Muscle of leg (tissue), 11 donors: ENCODE measurements around the gene MTUS2. TPM values are rescaled to one million over a fixed set of nuclear protein-coding genes. Genes with fewer than 3 reads are reported as not detected.

Source experiments
- DNase-seq: peaks from one replicate; pipeline ENCODE4 v3.0.0; 2013
- H3K27ac ChIP-seq: one replicate; pipeline ENCODE4 v1.5.1; 2013; ENCODE audit warnings: mild to moderate bottlenecking, low read length, control low read depth
- H3K27me3 ChIP-seq: one replicate; pipeline ENCODE4 v1.6.1; 2013; ENCODE audit warnings: low read length; ENCODE audit not compliant: control insufficient read depth, insufficient read depth
- H3K36me3 ChIP-seq: one replicate; pipeline ENCODE4 v1.6.1; 2013; ENCODE audit warnings: low read length; ENCODE audit not compliant: control insufficient read depth, insufficient read depth
- H3K4me1 ChIP-seq: one replicate; pipeline ENCODE4 v1.6.1; 2013; ENCODE audit warnings: low read length; ENCODE audit not compliant: control insufficient read depth, insufficient read depth
- H3K4me3 ChIP-seq: one replicate; pipeline ENCODE4 v1.5.1; 2013; ENCODE audit warnings: low read length, control low read depth
- H3K9me3 ChIP-seq: replicated peaks from 2 replicates; pipeline ENCODE4 v1.6.1; 2013; ENCODE audit warnings: low read depth, low read length; ENCODE audit not compliant: control insufficient read depth
- WGBS: methylation state at CpG from one replicate; pipeline ENCODE4 v1.1.5; 2013; ENCODE audit warnings: missing lambda C conversion rate; ENCODE audit not compliant: insufficient coverage; 5-methylcytosine and 5-hydroxymethylcytosine counted together
- polyA plus RNA-seq, 8 donors: library from polyadenylated mRNA; unstranded; fragments of 120-200 nt; gene quantifications; one replicate each; pipeline versions ENCODE4 v1.2.1 to v1.2.3, GENCODE V29; 2013; ENCODE audit warnings: inconsistent platforms in 1 of 8, low replicate concordance in 1 of 8; ENCODE audit not compliant: insufficient read length in 8 of 8, insufficient read depth in 1 of 8
- total RNA-seq: library from RNA; stranded (reverse); fragments of 120-200 nt; gene quantifications from one replicate; pipeline ENCODE4 v1.2.4, GENCODE V29; 2013

The MTUS2 gene
- total and polyA plus RNA-seq, 9 donors: 11.3 to 29.5 (median 21.7) TPM

GRCh38 chr13:29359181-29359580, 539.0 kb downstream of the MTUS2 start:
- H3K4me3 ChIP-seq: no peak overlapping the region
- 87% methylated on average over 18 of the region's 19 CpGs for WGBS
- peaks cover 2% of the 10 kb centered on the region for H3K27me3 ChIP-seq
- no peaks in the 10 kb centered on the region for H3K9me3 ChIP-seq
- no peaks in the 10 kb centered on the region for H3K36me3 ChIP-seq
- no peak for DNase-seq
- no peak overlapping the region for H3K27ac ChIP-seq
- H3K4me1 ChIP-seq: no peaks in the 10 kb centered on the region

- H3K4me3 ChIP-seq: no peak overlapping the region
- DNase-seq: no peak
- no peaks in the 10 kb centered on the region for H3K36me3 ChIP-seq
- WGBS: 90% methylated on average over 2 of the region's 3 CpGs
- H3K27me3 ChIP-seq: peaks cover 2% of the 10 kb centered on the region
- H3K4me1 ChIP-seq: no peaks in the 10 kb centered on the region
- H3K9me3 ChIP-seq: no peaks in the 10 kb centered on the region
- H3K27ac ChIP-seq: no peak overlapping the region
These were observed 541.6 kb downstream of the MTUS2 start for GRCh38 chr13:29361716-29362115.

- Histone ChIP-seq H3K9me3 (no peaks in the 10 kb centered on the region), H3K36me3 (no peaks in the 10 kb centered on the region), H3K27ac (no peak overlapping the region), H3K4me3 (no peak overlapping the region), H3K4me1 (no peaks in the 10 kb centered on the region), H3K27me3 (peaks cover 2% of the 10 kb centered on the region)
- peak; percentile 57 for DNase-seq
- 0% methylated on average over 2 of the region's 6 CpGs for WGBS
These were observed 542.9 kb downstream of the MTUS2 start for GRCh38 chr13:29362849-29363604.

DNA sequence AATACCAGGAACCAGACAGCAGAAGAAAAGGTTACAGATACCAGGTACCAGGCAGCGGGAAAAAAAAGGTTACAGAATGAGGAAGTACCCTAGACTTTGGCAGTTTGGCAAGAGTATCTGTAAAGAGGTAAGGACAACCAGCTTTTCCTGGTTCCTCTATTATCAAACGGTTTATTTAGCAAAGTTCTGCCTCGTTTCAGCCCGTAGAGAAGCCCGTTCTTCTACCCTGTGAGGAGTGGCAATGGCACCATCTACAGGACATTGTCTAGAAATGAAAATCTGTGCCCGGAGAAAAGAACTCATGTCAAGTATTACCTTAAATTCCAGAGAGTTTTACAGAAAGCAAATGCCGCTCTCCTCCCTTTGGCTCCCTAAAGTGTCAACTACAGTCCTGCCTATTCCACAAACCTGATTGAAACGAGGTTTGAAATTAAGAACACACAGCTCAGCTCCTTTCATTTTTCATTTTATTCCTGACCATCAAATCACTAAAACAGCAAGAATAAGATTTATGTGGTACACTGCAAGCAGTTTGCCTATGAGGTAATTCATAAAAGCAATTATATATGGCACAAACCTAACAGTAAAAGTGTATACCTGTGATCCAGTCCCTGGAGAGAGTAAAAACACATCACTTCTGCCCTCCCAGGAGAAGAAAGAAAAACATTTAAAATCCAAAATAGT, 549.1 kb downstream of the MTUS2 start:
- 0% methylated on average over 4 of the region's 8 CpGs for WGBS

DNA sequence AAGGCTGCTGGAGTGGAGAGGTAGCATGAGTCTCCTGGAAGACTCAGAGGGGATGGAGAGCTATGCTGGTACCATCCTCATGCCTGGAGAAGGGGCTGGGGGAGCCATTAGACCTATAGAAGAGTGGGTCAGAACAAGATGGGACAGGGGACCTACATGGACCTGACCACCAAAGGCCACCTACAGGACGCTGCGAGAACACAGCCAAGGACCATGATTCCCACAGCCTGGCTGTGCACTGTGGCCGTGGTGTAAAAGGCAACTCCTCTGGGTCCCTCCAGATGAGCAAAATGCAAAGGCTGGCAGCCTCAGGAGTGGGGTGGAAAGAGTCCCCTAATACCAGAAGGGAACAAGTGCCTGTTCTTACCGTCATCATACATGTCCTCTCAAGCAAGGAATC, 559.1 kb downstream of the MTUS2 start:
- no peaks in the 10 kb centered on the region for H3K27me3 ChIP-seq
- no peaks in the 10 kb centered on the region for H3K4me1 ChIP-seq
- H3K27ac ChIP-seq: no peak overlapping the region
- H3K9me3 ChIP-seq: no peaks in the 10 kb centered on the region
- no peaks in the 10 kb centered on the region for H3K36me3 ChIP-seq
- H3K4me3 ChIP-seq: no peak overlapping the region
- 86% methylated on average over 2 of the region's 4 CpGs for WGBS
- no peak for DNase-seq

More for the DNA sequence above, 549.1 kb downstream of the MTUS2 start:
- no peak overlapping the region for H3K27ac ChIP-seq
- H3K4me3 ChIP-seq: no peak overlapping the region
- H3K4me1 ChIP-seq: no peaks in the 10 kb centered on the region
- H3K9me3 ChIP-seq: no peaks in the 10 kb centered on the region
- peaks cover 8% of the 10 kb centered on the region for H3K27me3 ChIP-seq
- H3K36me3 ChIP-seq: no peaks in the 10 kb centered on the region
- DNase-seq: peak; percentile 64

DNA sequence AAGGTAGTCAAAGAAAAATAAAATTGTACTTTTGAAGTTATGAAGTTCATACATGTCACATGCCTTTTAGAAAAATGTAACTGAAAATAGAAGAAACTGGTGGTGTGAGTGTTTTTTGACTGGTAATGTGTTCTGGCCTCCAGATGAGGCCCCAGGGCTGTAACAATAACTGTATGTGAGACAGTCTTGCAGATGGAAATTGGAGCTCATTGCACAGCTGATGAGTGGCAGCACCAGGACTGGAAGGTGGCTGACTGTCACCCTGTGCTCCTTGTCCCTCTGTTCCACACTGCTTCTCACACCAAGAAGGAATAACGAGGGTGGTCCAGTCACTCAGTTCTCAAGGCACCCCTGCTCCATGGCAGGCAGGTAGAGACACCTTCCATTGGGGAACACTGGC, 559.7 kb downstream of the MTUS2 start:
- no peaks in the 10 kb centered on the region for H3K36me3 ChIP-seq
- no peak overlapping the region for H3K4me3 ChIP-seq
- H3K4me1 ChIP-seq: peaks cover 4% of the 10 kb centered on the region
- H3K27ac ChIP-seq: no peak overlapping the region
- DNase-seq: no peak
- H3K9me3 ChIP-seq: no peaks in the 10 kb centered on the region
- no peaks in the 10 kb centered on the region for H3K27me3 ChIP-seq
- no CpG with 5 or more reads among the region's 1 CpG for WGBS

- no peaks in the 10 kb centered on the region for H3K27me3 ChIP-seq
- no peak overlapping the region for H3K27ac ChIP-seq
- DNase-seq: no peak
- no peaks in the 10 kb centered on the region for H3K36me3 ChIP-seq
- WGBS: 95% methylated on average over 6 of the region's 6 CpGs
- H3K4me1 ChIP-seq: peaks cover 6% of the 10 kb centered on the region
- no peak overlapping the region for H3K4me3 ChIP-seq
- no peaks in the 10 kb centered on the region for H3K9me3 ChIP-seq
These were observed 561.9 kb downstream of the MTUS2 start for GRCh38 chr13:29382021-29382420.

- H3K36me3 ChIP-seq: no peaks in the 10 kb centered on the region
- no peak overlapping the region for H3K4me3 ChIP-seq
- H3K27ac ChIP-seq: no peak overlapping the region
- H3K4me1 ChIP-seq: peaks cover 6% of the 10 kb centered on the region
- no peaks in the 10 kb centered on the region for H3K9me3 ChIP-seq
- no peak for DNase-seq
- WGBS: no CpG with 5 or more reads among the region's 5 CpGs
- H3K27me3 ChIP-seq: no peaks in the 10 kb centered on the region
These were observed 563.3 kb downstream of the MTUS2 start for GRCh38 chr13:29383476-29383875.

DNA sequence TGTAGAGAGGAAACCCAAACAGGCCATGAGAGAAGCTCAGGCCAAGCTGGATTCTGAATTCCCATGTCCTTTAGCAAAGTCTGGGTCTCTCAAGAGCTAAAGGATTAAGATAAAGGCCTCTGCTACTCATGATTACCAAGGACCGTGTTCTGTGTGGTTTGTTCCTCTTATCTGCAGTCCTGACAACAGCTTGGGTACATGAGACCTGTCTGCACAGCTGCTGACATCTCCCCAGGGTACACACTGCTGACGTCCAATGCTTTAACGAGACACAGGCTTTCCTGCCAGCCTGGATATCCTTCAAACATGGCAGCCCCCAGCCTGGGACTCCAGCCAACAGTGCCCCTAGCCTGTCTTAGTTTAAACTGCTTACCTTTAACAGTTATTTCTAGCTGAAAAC, 564.3 kb downstream of the MTUS2 start:
- no peak overlapping the region for H3K27ac ChIP-seq
- WGBS: 7% methylated on average over 3 of the region's 3 CpGs
- no peaks in the 10 kb centered on the region for H3K9me3 ChIP-seq
- no peaks in the 10 kb centered on the region for H3K27me3 ChIP-seq
- peaks cover 6% of the 10 kb centered on the region for H3K4me1 ChIP-seq
- H3K4me3 ChIP-seq: no peak overlapping the region
- DNase-seq: peak; percentile 6
- H3K36me3 ChIP-seq: no peaks in the 10 kb centered on the region

- Histone ChIP-seq H3K27me3 (no peaks in the 10 kb centered on the region), H3K27ac (no peak overlapping the region), H3K4me3 (no peak overlapping the region), H3K4me1 (peaks cover 6% of the 10 kb centered on the region), H3K9me3 (no peaks in the 10 kb centered on the region), H3K36me3 (no peaks in the 10 kb centered on the region)
- whole genome bisulfite sequencing: 81% methylated on average over 4 of the region's 4 CpGs
- DNase-seq: no peak
These were observed 564.7 kb downstream of the MTUS2 start for GRCh38 chr13:29384871-29385270.
